HCT116 (cell line): ENCODE measurements around the gene TRMT2A. TPM values are rescaled to one million over a fixed set of nuclear protein-coding genes. Genes with fewer than 3 reads are reported as not detected.

ENCODE experiments used
- ATAC-seq: fragments of 200-7000 bp; cut with Tn5 transposase; 2 replicates; pipeline ENCODE4 v1.9.1; 2020; ENCODE audit warnings: mild to moderate bottlenecking, moderate library complexity
- BruUV-seq: library from RNA; stranded (reverse); fragments of 400-500 nt; replicated peaks from 2 replicates; lab custom pipeline; 2021; lab: Mats Ljungman, UMichigan
- CTCF ChIA-PET: fragments of 300-600 bp; sonication (Branson Sonifier 250); formaldehyde crosslinking; loops from one replicate; lab custom pipeline; 2021; ENCODE audit warnings: antibody characterized with exemption; lab: Charles Lee
- POLR2A ChIA-PET: fragments of 300-600, 350-600 bp; sonication (Branson Sonifier 250); formaldehyde crosslinking; loops from one replicate; lab custom pipeline; 2021; ENCODE audit warnings: antibody characterized with exemption; lab: Charles Lee
- RAD21 ChIA-PET, 2 experiments: fragments of 300-600 bp; sonication (Branson Sonifier 250); formaldehyde crosslinking; loops; one replicate each; lab custom pipeline; 2023; ENCODE audit warnings: low total read pairs in 2 of 2; ENCODE audit not compliant: uncharacterized antibody in 2 of 2, unreplicated experiment in 2 of 2, low non-redundant PET in 1 of 2; lab: Charles Lee
- DNase-seq: peaks from one replicate; pipeline ENCODE4 v3.0.0-alpha.2; 2010; ENCODE audit warnings: low read depth, low spot score
- H2AFZ ChIP-seq: fragments of 200-600 bp; shearing (Covaris generic), sonication (generic); 2 replicates; pipeline ENCODE4 v1.6.1; 2017; ENCODE audit warnings: low read depth, mixed run types, mixed read lengths, antibody characterized with exemption, low read length; ENCODE audit not compliant: poor library complexity, severe bottlenecking
- H3K27ac ChIP-seq: 2 replicates; pipeline ENCODE4 v1.5.1; 2012; ENCODE audit warnings: low read depth, low read length
- H3K27me3 ChIP-seq: fragments of 200-600 bp; sonication (generic); 2 replicates; pipeline ENCODE4 v1.6.1; 2016; ENCODE audit warnings: mixed run types, low read length, mixed read lengths; ENCODE audit not compliant: insufficient read depth
- H3K36me3 ChIP-seq, 2 experiments: fragments of 200-500 bp in 1 of 2; fragments of 200-600 bp in 1 of 2; sonication (Bioruptor generic) in 1 of 2; sonication (generic) in 1 of 2; 2 replicates each; pipeline versions ENCODE4 v1.5.1 to v1.6.1; 2014 to 2016; ENCODE audit warnings: low read length in 2 of 2, inconsistent platforms in 1 of 2, mixed read lengths in 1 of 2, mixed run types in 1 of 2; ENCODE audit not compliant: insufficient read depth in 2 of 2, control insufficient read depth in 1 of 2
- H3K4me1 ChIP-seq, 2 experiments: fragments of 200-600 bp in 1 of 2; sonication (generic) in 1 of 2; 2 replicates each; pipeline versions ENCODE4 v1.5.1 to v1.6.1; 2012 to 2017; ENCODE audit warnings: low read length in 2 of 2, inconsistent platforms in 1 of 2, mild to moderate bottlenecking in 1 of 2, mixed read lengths in 1 of 2, mixed run types in 1 of 2, moderate library complexity in 1 of 2; ENCODE audit not compliant: insufficient read depth in 2 of 2, control insufficient read depth in 1 of 2
- H3K4me2 ChIP-seq: fragments of 200-600 bp; sonication (generic); 2 replicates; pipeline ENCODE4 v1.6.1; 2017; ENCODE audit warnings: mixed run types, low read length, mixed read lengths
- H3K4me3 ChIP-seq, 2 experiments: fragments of 200-600 bp in 1 of 2; sonication (generic) in 1 of 2; replicated peaks in 1 of 2; 2 replicates each; pipeline ENCODE4 v1.5.1; 2011 to 2016; ENCODE audit warnings: low read length in 2 of 2, control low read depth in 1 of 2, low read depth in 1 of 2, mild to moderate bottlenecking in 1 of 2, mixed read lengths in 1 of 2, mixed run types in 1 of 2
- H3K79me2 ChIP-seq: fragments of 200-600 bp; sonication (generic); 2 replicates; pipeline ENCODE4 v1.6.1; 2017; ENCODE audit warnings: mild to moderate bottlenecking, mixed run types, low read length, moderate library complexity, mixed read lengths; ENCODE audit not compliant: insufficient read depth
- H3K9ac ChIP-seq: fragments of 200-600 bp; sonication (generic); 2 replicates; pipeline ENCODE4 v1.6.1; 2016; ENCODE audit warnings: low read length, mixed read lengths
- H3K9me2 ChIP-seq: fragments of 200-600 bp; sonication (generic), shearing (Covaris generic); 2 replicates; pipeline ENCODE4 v1.6.1; 2017; ENCODE audit warnings: mixed run types, mild to moderate bottlenecking, moderate library complexity; ENCODE audit not compliant: insufficient read depth
- H3K9me3 ChIP-seq, 2 experiments: fragments of 200-500 bp in 1 of 2; fragments of 200-600 bp in 1 of 2; sonication (Bioruptor generic) in 1 of 2; sonication (generic) in 1 of 2; 2 replicates each; pipeline ENCODE4 v1.6.1; 2014 to 2017; ENCODE audit warnings: low read length in 2 of 2, mixed read lengths in 2 of 2, inconsistent platforms in 1 of 2, low read depth in 1 of 2, mild to moderate bottlenecking in 1 of 2, mixed run types in 1 of 2, moderate library complexity in 1 of 2; ENCODE audit not compliant: control insufficient read depth in 1 of 2, insufficient read depth in 1 of 2
- H4K20me1 ChIP-seq: fragments of 200-600 bp; sonication (generic), shearing (Covaris generic); 2 replicates; pipeline ENCODE4 v1.6.1; 2017; ENCODE audit warnings: mixed run types, mild to moderate bottlenecking, moderate library complexity; ENCODE audit not compliant: insufficient read depth
- CTCF ChIP-seq, 3 experiments: fragments of 200-600 bp in 1 of 3; sonication (generic) in 1 of 3; IDR thresholded peaks in 2 of 3; conservative IDR thresholded peaks in 1 of 3; 2 replicates each; pipeline ENCODE4 v1.5.1; 2012 to 2017; ENCODE audit warnings: low read depth in 2 of 3, low read length in 2 of 3, antibody characterized with exemption in 1 of 3, borderline replicate concordance in 1 of 3, control low read depth in 1 of 3, mild to moderate bottlenecking in 1 of 3, mixed read lengths in 1 of 3, mixed run types in 1 of 3, moderate library complexity in 1 of 3; ENCODE audit not compliant: insufficient read depth in 1 of 3
- EZH2 ChIP-seq: fragments of 200-600 bp; sonication (generic); IDR thresholded peaks from 2 replicates; pipeline ENCODE4 v1.6.1; 2017; ENCODE audit warnings: antibody characterized with exemption, mixed run types
- EZH2phosphoT487 ChIP-seq: fragments of 200-600 bp; IDR thresholded peaks from 2 replicates; pipeline ENCODE4 v1.6.1; 2018; ENCODE audit warnings: antibody characterized with exemption, borderline replicate concordance
- MAX ChIP-seq: IDR thresholded peaks from 2 replicates; pipeline ENCODE4 v1.6.1; 2012
- POLR2A ChIP-seq: IDR thresholded peaks from 2 replicates; pipeline ENCODE4 v1.7.0; 2011; ENCODE audit warnings: borderline replicate concordance; ENCODE audit not compliant: insufficient read depth, insufficient read length; ENCODE audit errors: extremely low read depth
- TCF7L2 ChIP-seq: IDR thresholded peaks from 2 replicates; pipeline ENCODE4 v1.7.0; 2011; ENCODE audit warnings: borderline replicate concordance, inconsistent platforms; ENCODE audit not compliant: insufficient read depth, insufficient read length; ENCODE audit errors: extremely low read depth
- ZNF274 ChIP-seq: fragments of 200-500 bp; sonication (Bioruptor generic); IDR thresholded peaks from 2 replicates; pipeline ENCODE4 v1.6.1; 2014; ENCODE audit warnings: mild to moderate bottlenecking, low read depth, low read length, inconsistent platforms
- intact Hi-C: fragments of 100-400 bp; cut with micrococcal nuclease; formaldehyde crosslinking; loops from 2 replicates; pipeline ENCODE4 v1.10.0; 2022
- total RNA-seq: library from RNA; stranded (reverse); gene quantifications from one replicate; pipeline ENCODE4 v1.2.1, GENCODE V29; 2021; ENCODE audit not compliant: unreplicated experiment

TRMT2A gene
- total RNA-seq, 1 experiment from 2014 or later: 67.3 TPM

DNA sequence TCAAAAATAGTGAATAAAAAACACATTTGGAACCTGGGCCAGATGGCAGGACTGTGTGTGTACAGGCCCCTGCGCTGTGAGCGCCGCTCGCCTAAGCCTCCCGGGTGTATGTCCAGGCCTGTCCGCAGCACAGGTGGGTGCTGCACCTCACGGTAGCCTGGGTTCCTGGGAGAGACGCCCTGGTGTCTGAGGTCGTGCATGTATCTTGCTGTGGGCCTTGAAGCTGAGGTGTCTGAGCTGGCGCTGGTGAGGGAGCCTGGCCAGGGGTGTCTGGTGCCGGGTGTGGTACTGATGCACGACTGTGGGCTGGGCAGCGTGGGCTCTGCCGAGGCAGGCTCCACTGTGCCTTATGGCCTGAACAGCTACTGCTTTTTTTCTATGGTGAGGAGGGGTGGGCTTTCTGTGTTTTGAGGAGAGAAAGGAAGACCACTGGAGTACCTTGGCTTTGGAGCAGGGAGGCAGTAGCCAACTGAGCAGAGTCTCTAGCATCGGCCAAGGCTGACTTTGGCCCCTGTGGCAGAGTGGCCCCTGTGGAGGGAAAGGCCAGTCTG lies 10.4 kb upstream of the TRMT2A start:
- H3K4me1 ChIP-seq: peaks cover 8 to 16% of the 10 kb centered on the region in 2 experiments; a peak in 3 of 4 replicates
- H2AFZ ChIP-seq: no peak overlapping the region
- H4K20me1 ChIP-seq: no peaks in the 10 kb centered on the region
- H3K9me3 ChIP-seq: no peaks in the 10 kb centered on the region
- BruUV-seq: no TSS peak
- ATAC-seq: no peak
- H3K9ac ChIP-seq: no peak overlapping the region
- RAD21 ChIA-PET: no interaction called here
- CTCF ChIA-PET: no interaction called here
- no peak overlapping the region for H3K4me3 ChIP-seq
- no peaks in the 10 kb centered on the region for H3K9me2 ChIP-seq
- peaks cover 30% of the 10 kb centered on the region for H3K79me2 ChIP-seq
- H3K4me2 ChIP-seq: no peak overlapping the region
- H3K36me3 ChIP-seq: peaks cover 23 to 35% of the 10 kb centered on the region in 2 experiments; a peak in 3 of 4 replicates
- no peak for TF ChIP-seq EZH2
- no peak for TF ChIP-seq POLR2A
- TF ChIP-seq MAX: no peak
- no peak for TF ChIP-seq EZH2phosphoT487
- TF ChIP-seq ZNF274: no peak
- TF ChIP-seq, all 23 proteins: peak for 0
- DNase-seq: no peak
- Histone ChIP-seq H3K27ac (0 out of 2 replicates have a peak overlapping the region, but pooled peaks have one; percentile 22), H3K27me3 (no peaks in the 10 kb centered on the region)
- POLR2A ChIA-PET: no interaction called here
- intact Hi-C loops: no loop called here

GRCh38 chr22:20126284-20127029 lies 9.4 kb upstream of the TRMT2A start:
- no TSS peak for BruUV-seq
- ChIA-PET POLR2A (no interaction called here), RAD21 (no interaction called here), CTCF (no interaction called here)
- Histone ChIP-seq H3K4me2 (no peak overlapping the region), H3K36me3 (peaks cover 31 to 44% of the 10 kb centered on the region in 2 experiments; a peak in 3 of 4 replicates), H3K79me2 (peaks cover 33% of the 10 kb centered on the region), H3K9me3 (no peaks in the 10 kb centered on the region), H3K9ac (no peak overlapping the region), H4K20me1 (no peaks in the 10 kb centered on the region), H3K27me3 (no peaks in the 10 kb centered on the region), H3K4me3 (no peak overlapping the region), H3K4me1 (peaks cover 8 to 16% of the 10 kb centered on the region in 2 experiments; a peak in 3 of 4 replicates), H3K9me2 (no peaks in the 10 kb centered on the region), H2AFZ (no peak overlapping the region), H3K27ac (no peak overlapping the region)
- intact Hi-C loops: no loop called here
- TF ChIP-seq TCF7L2 (no peak), CTCF (IDR thresholded peaks at IDR 0.05 in 2 of 3, conservative IDR thresholded peaks at IDR 0.05 in 1 of 3; ENCODE audit: borderline replicate concordance in 1 of 3, insufficient read depth in 1 of 3, low read depth in 2 of 3, low read length in 2 of 3) (no peak), EZH2phosphoT487 (no peak)
- DNase-seq (no peak), ATAC-seq (no peak)
